PC-3 (cell line): ENCODE data around the gene HOXB1.

Experiments
- EZH2 ChIP-seq: fragments of 300-600 bp; sonication (generic); IDR thresholded peaks from one replicate; pipeline ENCODE4 v1.6.1; 2017; ENCODE audit warnings: antibody characterized with exemption, mild to moderate bottlenecking, low read length; ENCODE audit not compliant: unreplicated experiment
- EZH2phosphoT487 ChIP-seq: fragments of 300-600 bp; sonication (generic); IDR thresholded peaks from 2 replicates; pipeline ENCODE4 v1.6.1; 2018; ENCODE audit warnings: mild to moderate bottlenecking, antibody characterized with exemption, low read length, borderline replicate concordance
- TF ChIP-seq, protein P1 (sequence below): fragments of 300-600 bp; sonication (generic); conservative IDR thresholded peaks from 2 replicates; pipeline ENCODE4 v1.5.1; 2017; ENCODE audit warnings: antibody characterized with exemption, low read depth, mild to moderate bottlenecking, low read length

DNA sequence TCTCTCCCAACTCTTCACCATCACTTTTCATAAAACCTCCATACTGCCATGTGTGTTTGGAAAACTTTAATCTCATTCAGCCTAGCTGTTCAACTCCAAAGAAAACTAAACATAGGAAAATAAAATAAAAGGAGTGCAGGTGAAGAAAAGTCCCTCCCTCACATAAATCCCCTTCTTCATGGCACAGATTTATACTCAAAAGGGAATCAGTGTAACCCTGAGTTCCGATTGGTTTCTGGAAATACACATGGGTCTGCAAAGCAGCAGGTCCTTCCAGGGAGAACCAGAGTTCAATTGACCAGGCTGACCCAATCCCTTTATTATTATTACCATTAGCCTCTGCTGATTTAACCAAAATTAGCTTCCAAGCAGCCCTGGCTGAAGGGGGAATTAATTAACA is 23.0 kb upstream of the HOXB1 start:
- TF ChIP-seq EZH2phosphoT487 = no peak
- TF ChIP-seq, protein P1, sequence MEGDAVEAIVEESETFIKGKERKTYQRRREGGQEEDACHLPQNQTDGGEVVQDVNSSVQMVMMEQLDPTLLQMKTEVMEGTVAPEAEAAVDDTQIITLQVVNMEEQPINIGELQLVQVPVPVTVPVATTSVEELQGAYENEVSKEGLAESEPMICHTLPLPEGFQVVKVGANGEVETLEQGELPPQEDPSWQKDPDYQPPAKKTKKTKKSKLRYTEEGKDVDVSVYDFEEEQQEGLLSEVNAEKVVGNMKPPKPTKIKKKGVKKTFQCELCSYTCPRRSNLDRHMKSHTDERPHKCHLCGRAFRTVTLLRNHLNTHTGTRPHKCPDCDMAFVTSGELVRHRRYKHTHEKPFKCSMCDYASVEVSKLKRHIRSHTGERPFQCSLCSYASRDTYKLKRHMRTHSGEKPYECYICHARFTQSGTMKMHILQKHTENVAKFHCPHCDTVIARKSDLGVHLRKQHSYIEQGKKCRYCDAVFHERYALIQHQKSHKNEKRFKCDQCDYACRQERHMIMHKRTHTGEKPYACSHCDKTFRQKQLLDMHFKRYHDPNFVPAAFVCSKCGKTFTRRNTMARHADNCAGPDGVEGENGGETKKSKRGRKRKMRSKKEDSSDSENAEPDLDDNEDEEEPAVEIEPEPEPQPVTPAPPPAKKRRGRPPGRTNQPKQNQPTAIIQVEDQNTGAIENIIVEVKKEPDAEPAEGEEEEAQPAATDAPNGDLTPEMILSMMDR = no peak
- TF ChIP-seq EZH2 = no peak
